Esophagus squamous epithelium (tissue), 5 donors: ENCODE measurements around the gene MCC. TPM values are rescaled to one million over a fixed set of nuclear protein-coding genes. Genes with fewer than 3 reads are reported as not detected.

Experiments
- DNase-seq: peaks from one replicate; lab custom pipeline; 2025; lab: John Stamatoyannopoulos, UW
- H3K27ac ChIP-seq, 4 donors: fragments of 200-600 bp; sonication (generic); one replicate each; pipeline ENCODE4 v1.5.1; 2016 to 2019; ENCODE audit warnings: mild to moderate bottlenecking in 1 of 4
- H3K27me3 ChIP-seq, 4 donors: fragments of 200-600 bp; sonication (generic); 1 replicate in 3 of 4; 2 replicates in 1 of 4; pipeline versions ENCODE4 v1.5.1 to v1.6.0; 2017 to 2021; ENCODE audit warnings: antibody characterized with exemption in 1 of 4
- H3K36me3 ChIP-seq, 3 donors: fragments of 200-600 bp; sonication (generic); one replicate each; pipeline ENCODE4 v1.5.1; 2016 to 2019
- H3K4me1 ChIP-seq, 3 donors: fragments of 200-600 bp; sonication (generic); one replicate each; pipeline ENCODE4 v1.5.1; 2017 to 2019
- H3K4me3 ChIP-seq, 4 donors: fragments of 200-600 bp; sonication (generic); 1 replicate in 3 of 4; 2 replicates in 1 of 4; pipeline ENCODE4 v1.5.1; 2016 to 2019; ENCODE audit warnings: mild to moderate bottlenecking in 2 of 4, moderate library complexity in 1 of 4
- H3K9me3 ChIP-seq, 3 donors: fragments of 200-600 bp; sonication (generic); one replicate each; pipeline ENCODE4 v1.5.1; 2016 to 2019
- CTCF ChIP-seq, 6 experiments: fragments of 450-650 bp in 4 of 6; fragments of 200-600 bp in 2 of 6; sonication (generic) in 2 of 6; IDR thresholded peaks; one replicate each; pipeline ENCODE4 v1.5.1; 2016 to 2019; ENCODE audit warnings: antibody characterized with exemption in 6 of 6, mild to moderate bottlenecking in 4 of 6, moderate library complexity in 4 of 6
- POLR2A ChIP-seq, 4 donors: fragments of 450-650 bp; IDR thresholded peaks; one replicate each; pipeline ENCODE4 v1.6.1; 2017; ENCODE audit warnings: antibody characterized with exemption in 4 of 4, mild to moderate bottlenecking in 4 of 4, moderate library complexity in 3 of 4
- WGBS, 2 donors: methylation state at CpG; one replicate each; pipeline ENCODE4 v1.1.5; 2018; 5-methylcytosine and 5-hydroxymethylcytosine counted together
- intact Hi-C: fragments of 100-400 bp; cut with DNase I; formaldehyde crosslinking; loops from one replicate; pipeline ENCODE4 v1.15.0; 2022
- total RNA-seq, 4 donors: library from RNA; depleted of rRNA; stranded (reverse); fragments of >200 nt; gene quantifications; one replicate each; pipeline ENCODE4 v1.1.0, GENCODE V29; 2016
- donor health status: DM: yes; HTN: yes; CAD: no.

The MCC gene
- total RNA-seq, 4 donors from 2014 or later = 41.6 to 45.4 (median 43.4) TPM

- intact Hi-C loops = no loop called here
- TF ChIP-seq POLR2A (IDR thresholded peaks at IDR 0.05) = no peak
- no peak for TF ChIP-seq CTCF (IDR thresholded peaks at IDR 0.05)
- Histone ChIP-seq H3K27ac (no peak overlapping the region), H3K27me3 (no peaks in the 10 kb centered on the region), H3K36me3 (no peaks in the 10 kb centered on the region), H3K4me3 (no peak overlapping the region), H3K9me3 (no peaks in the 10 kb centered on the region), H3K4me1 (peaks cover 6 to 29% (median 7%) of the 10 kb centered on the region in 3 donors)
- WGBS, 2 donors = 79 to 85% methylated on average over 4 of the region's 4 CpGs
- no peak for DNase-seq
Observed at GRCh38 chr5:113256671-113257452, 231.4 kb downstream of the MCC start.

- peaks cover 7 to 37% (median 16%) of the 10 kb centered on the region in 3 donors for H3K4me1 ChIP-seq
- H3K36me3 ChIP-seq = no peaks in the 10 kb centered on the region
- H3K4me3 ChIP-seq = no peak overlapping the region
- H3K9me3 ChIP-seq = no peaks in the 10 kb centered on the region
- peak overlapping the region; percentile 0 to 51 (median 44) for H3K27ac ChIP-seq
- intact Hi-C loops = no loop called here
- TF ChIP-seq POLR2A (IDR thresholded peaks at IDR 0.05) (no peak), CTCF (IDR thresholded peaks at IDR 0.05) (no peak)
- DNase-seq = no peak
- no peaks in the 10 kb centered on the region for H3K27me3 ChIP-seq
- WGBS, 2 donors = 50 to 54% methylated on average over 5 of the region's 5 CpGs
Observed at GRCh38 chr5:113255579-113256386, 232.5 kb downstream of the MCC start.

GRCh38 chr5:113255105-113255504 is 233.1 kb downstream of the MCC start:
- Histone ChIP-seq H3K36me3 (no peaks in the 10 kb centered on the region), H3K27ac (peak overlapping the region in 3 of 4 donors; percentile 43 to 51 (median 45)), H3K27me3 (no peaks in the 10 kb centered on the region), H3K4me3 (no peak overlapping the region), H3K9me3 (no peaks in the 10 kb centered on the region), H3K4me1 (peaks cover 7 to 44% (median 22%) of the 10 kb centered on the region in 3 donors)
- intact Hi-C loops = no loop called here
- DNase-seq = no peak
- 66 to 79% methylated on average over 4 of the region's 4 CpGs for WGBS, 2 donors
- no peak for TF ChIP-seq CTCF (IDR thresholded peaks at IDR 0.05)
- TF ChIP-seq POLR2A (IDR thresholded peaks at IDR 0.05) = no peak

DNA sequence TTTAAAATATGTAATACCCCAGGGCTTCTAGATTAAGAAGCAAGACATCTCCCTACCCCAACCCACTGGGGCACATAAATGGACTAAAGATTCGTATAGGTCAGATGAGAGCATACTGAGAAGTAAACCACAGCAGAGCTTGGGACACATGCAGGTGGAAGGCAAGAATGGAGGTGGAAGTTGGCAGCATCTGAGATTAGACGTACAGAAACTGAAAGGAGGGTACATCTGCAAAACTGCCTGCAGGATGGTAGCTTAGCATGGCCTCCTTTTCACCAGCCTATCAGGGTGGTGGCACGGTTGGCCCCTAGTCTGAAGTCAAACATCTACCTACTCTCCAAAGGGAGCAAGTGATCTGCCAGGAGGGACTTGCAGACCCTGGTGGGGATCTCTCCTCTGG is 235.2 kb downstream of the MCC start:
- Histone ChIP-seq H3K4me3 (no peak overlapping the region), H3K27me3 (no peaks in the 10 kb centered on the region), H3K36me3 (no peaks in the 10 kb centered on the region), H3K9me3 (no peaks in the 10 kb centered on the region), H3K27ac (no peak overlapping the region), H3K4me1 (peaks cover 7 to 46% (median 19%) of the 10 kb centered on the region in 3 donors)
- intact Hi-C loops = no loop called here
- DNase-seq = no peak
- WGBS, 2 donors = 73 to 92% methylated on average over 2 to 3 of the region's 3 CpGs
- no peak for TF ChIP-seq POLR2A (IDR thresholded peaks at IDR 0.05)
- no peak for TF ChIP-seq CTCF (IDR thresholded peaks at IDR 0.05)

GRCh38 chr5:113252066-113252465 is 236.2 kb downstream of the MCC start:
- H3K27me3 ChIP-seq = no peaks in the 10 kb centered on the region
- H3K4me3 ChIP-seq = no peak overlapping the region
- intact Hi-C loops = no loop called here
- no peak for DNase-seq
- no peaks in the 10 kb centered on the region for H3K36me3 ChIP-seq
- peaks cover 7 to 47% (median 19%) of the 10 kb centered on the region in 3 donors for H3K4me1 ChIP-seq
- TF ChIP-seq CTCF (IDR thresholded peaks at IDR 0.05) (no peak), POLR2A (IDR thresholded peaks at IDR 0.05) (no peak)
- H3K9me3 ChIP-seq = no peaks in the 10 kb centered on the region
- WGBS, 2 donors = 80 to 85% methylated on average over 7 of the region's 7 CpGs
- H3K27ac ChIP-seq = no peak overlapping the region
